Neuronal stem cell (in vitro differentiated cells): Measurements from ENCODE around the gene ANKH.
"Not testable (repeated sequence)": the region's sequence is repeated elsewhere in the genome, so short reads cannot be mapped to it uniquely, and the experiment has no call there.

ENCODE experiments used
- DNase-seq: peaks from one replicate; pipeline ENCODE4 v3.0.0-alpha.2; 2013; ENCODE audit warnings: low spot score
- H2AFZ ChIP-seq: one replicate; pipeline ENCODE4 v1.6.1; 2013; ENCODE audit warnings: mild to moderate bottlenecking, low read length, inconsistent platforms
- H2AK5ac ChIP-seq: 2 replicates; pipeline ENCODE4 v1.6.1; 2013; ENCODE audit warnings: low read depth, mild to moderate bottlenecking, inconsistent platforms, low read length, moderate library complexity, mixed read lengths
- H2BK120ac ChIP-seq: 2 replicates; pipeline ENCODE4 v1.6.1; 2013; ENCODE audit warnings: low read depth, mild to moderate bottlenecking, inconsistent platforms, low read length, moderate library complexity, mixed read lengths
- H2BK12ac ChIP-seq: one replicate; pipeline ENCODE4 v1.6.1; 2013; ENCODE audit warnings: low read length, inconsistent platforms
- H2BK15ac ChIP-seq: 2 replicates; pipeline ENCODE4 v1.6.1; 2013; ENCODE audit warnings: mild to moderate bottlenecking, low read length, inconsistent platforms, mixed read lengths
- H2BK5ac ChIP-seq: one replicate; pipeline ENCODE4 v1.6.1; 2013; ENCODE audit warnings: inconsistent platforms, mild to moderate bottlenecking, low read length, moderate library complexity
- H3K14ac ChIP-seq: one replicate; pipeline ENCODE4 v1.6.1; 2013; ENCODE audit warnings: low read length, inconsistent platforms
- H3K18ac ChIP-seq: 2 replicates; pipeline ENCODE4 v1.6.1; 2013; ENCODE audit warnings: low read length, inconsistent platforms
- H3K23ac ChIP-seq: 2 replicates; pipeline ENCODE4 v1.6.1; 2013; ENCODE audit warnings: low read depth, mild to moderate bottlenecking, mixed read lengths, low read length, inconsistent platforms; ENCODE audit not compliant: poor library complexity
- H3K27ac ChIP-seq: replicated peaks from 3 replicates; pipeline ENCODE4 v1.5.1; 2013; ENCODE audit warnings: low read length, inconsistent platforms
- H3K27me3 ChIP-seq, 3 experiments: 2 replicates each; pipeline ENCODE4 v1.6.1; 2013; ENCODE audit warnings: low read length in 3 of 3, mild to moderate bottlenecking in 2 of 3, inconsistent platforms in 1 of 3, low read depth in 1 of 3, mixed read lengths in 1 of 3, moderate library complexity in 1 of 3; ENCODE audit not compliant: control insufficient read depth in 3 of 3, insufficient read depth in 3 of 3
- H3K36me3 ChIP-seq, 2 donors: replicated peaks in 1 of 2; 2 replicates each; pipeline ENCODE4 v1.6.1; 2013; ENCODE audit warnings: low read length in 2 of 2; ENCODE audit not compliant: control insufficient read depth in 2 of 2, insufficient read depth in 2 of 2
- H3K4ac ChIP-seq: 2 replicates; pipeline ENCODE4 v1.6.1; 2013; ENCODE audit warnings: inconsistent platforms, mild to moderate bottlenecking, low read length, moderate library complexity
- H3K4me1 ChIP-seq, 2 donors: 1 replicate in 1 of 2; 2 replicates in 1 of 2; pipeline ENCODE4 v1.6.1; 2013; ENCODE audit warnings: low read length in 2 of 2, low read depth in 1 of 2; ENCODE audit not compliant: control insufficient read depth in 2 of 2, insufficient read depth in 1 of 2
- H3K4me2 ChIP-seq: one replicate; pipeline ENCODE4 v1.6.1; 2013; ENCODE audit warnings: mild to moderate bottlenecking, low read length, inconsistent platforms; ENCODE audit not compliant: insufficient read depth, poor library complexity, severe bottlenecking
- H3K4me3 ChIP-seq, 2 donors: 2 replicates each; pipeline ENCODE4 v1.5.1; 2013; ENCODE audit warnings: low read length in 2 of 2, mild to moderate bottlenecking in 2 of 2, inconsistent platforms in 1 of 2, moderate library complexity in 1 of 2
- H3K79me1 ChIP-seq: one replicate; pipeline ENCODE4 v1.6.1; 2013; ENCODE audit warnings: low read depth, mild to moderate bottlenecking, inconsistent platforms, low read length, moderate library complexity
- H3K9ac ChIP-seq: one replicate; pipeline ENCODE4 v1.6.1; 2013; ENCODE audit warnings: mild to moderate bottlenecking, low read depth, low read length, inconsistent platforms; ENCODE audit not compliant: poor library complexity
- H3K9me3 ChIP-seq, 2 donors: replicated peaks in 1 of 2; 2 replicates each; pipeline versions ENCODE3 to v1.6.1; 2013; ENCODE audit warnings: low read length in 2 of 2, mild to moderate bottlenecking in 2 of 2, inconsistent platforms in 1 of 2, low read depth in 1 of 2, mixed read lengths in 1 of 2, moderate library complexity in 1 of 2; ENCODE audit not compliant: control insufficient read depth in 2 of 2, insufficient read depth in 1 of 2
- H4K8ac ChIP-seq: one replicate; pipeline ENCODE4 v1.6.1; 2013; ENCODE audit warnings: low read depth, mild to moderate bottlenecking, inconsistent platforms, low read length, moderate library complexity
- H4K91ac ChIP-seq: one replicate; pipeline ENCODE4 v1.6.1; 2013; ENCODE audit warnings: low read length, low read depth, mild to moderate bottlenecking, inconsistent platforms; ENCODE audit not compliant: poor library complexity
- WGBS, 2 donors: extraction: QIAGEN DNeasy Blood & Tissue Kit; methylation state at CpG; one replicate each; pipeline ENCODE4 v1.1.7; 2013; ENCODE audit warnings: missing lambda C conversion rate in 2 of 2, mixed read lengths in 1 of 2; ENCODE audit not compliant: insufficient read length in 2 of 2, insufficient replicate concordance in 1 of 2; ENCODE audit errors: extremely low coverage in 2 of 2; 5-methylcytosine and 5-hydroxymethylcytosine counted together

Gene ANKH

DNA sequence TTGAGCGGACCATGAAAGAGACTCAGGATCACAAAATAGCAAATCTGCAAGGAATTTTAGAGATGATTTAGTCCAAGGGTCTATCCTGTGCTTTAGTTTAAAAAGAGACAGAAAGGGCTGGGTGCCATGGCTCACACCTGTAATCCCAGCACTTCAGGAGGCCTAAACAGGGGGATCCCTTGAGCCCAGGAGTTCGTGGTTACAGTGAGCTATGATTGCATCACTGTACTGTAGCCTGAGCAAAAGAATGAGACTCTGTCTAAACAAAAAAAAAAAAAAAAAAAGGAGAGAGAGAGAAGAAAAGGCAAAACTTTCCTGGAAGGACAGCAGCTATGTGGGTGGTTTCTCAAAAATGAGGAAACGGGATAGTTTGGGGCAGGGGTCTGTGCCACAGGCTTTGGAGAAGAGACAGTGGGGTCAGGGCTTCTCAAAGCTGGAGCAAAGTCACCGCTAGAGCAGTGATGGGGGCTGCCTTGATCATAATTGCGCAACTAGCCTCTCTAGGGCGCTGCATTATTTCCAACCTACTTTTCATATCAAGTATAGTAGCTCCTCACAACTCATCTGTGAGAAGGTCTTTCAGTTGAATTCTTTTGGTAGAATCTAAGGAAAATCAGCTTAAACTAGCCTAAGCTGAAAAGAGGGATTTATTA is 8.5 kb upstream of the ANKH start:
- no CpG with 5 or more reads among the region's 6 CpGs for WGBS, 2 donors
- no peak overlapping the region for H2BK12ac ChIP-seq
- H3K4me1 ChIP-seq, result peaks cover 0 to 3% of the 10 kb centered on the region in 2 donors
- H4K91ac ChIP-seq, result no peak overlapping the region
- no peaks in the 10 kb centered on the region for H3K27me3 ChIP-seq
- H3K18ac ChIP-seq, result no peak overlapping the region
- H2AK5ac ChIP-seq, result no peak overlapping the region
- H2BK5ac ChIP-seq, result no peak overlapping the region
- no peak overlapping the region for H2AFZ ChIP-seq
- H3K4ac ChIP-seq, result no peak overlapping the region
- H3K4me2 ChIP-seq, result no peak overlapping the region
- no peak overlapping the region for H3K23ac ChIP-seq
- DNase-seq, result no peak
- no peaks in the 10 kb centered on the region for H3K36me3 ChIP-seq
- no peaks in the 10 kb centered on the region for H3K9me3 ChIP-seq
- no peaks in the 10 kb centered on the region for H3K79me1 ChIP-seq
- H4K8ac ChIP-seq, result no peak overlapping the region
- H3K27ac ChIP-seq, result no peak overlapping the region
- H3K9ac ChIP-seq, result no peak overlapping the region
- H2BK15ac ChIP-seq, result no peak overlapping the region
- H3K4me3 ChIP-seq, result no peak overlapping the region
- no peak overlapping the region for H2BK120ac ChIP-seq
- no peak overlapping the region for H3K14ac ChIP-seq

DNA sequence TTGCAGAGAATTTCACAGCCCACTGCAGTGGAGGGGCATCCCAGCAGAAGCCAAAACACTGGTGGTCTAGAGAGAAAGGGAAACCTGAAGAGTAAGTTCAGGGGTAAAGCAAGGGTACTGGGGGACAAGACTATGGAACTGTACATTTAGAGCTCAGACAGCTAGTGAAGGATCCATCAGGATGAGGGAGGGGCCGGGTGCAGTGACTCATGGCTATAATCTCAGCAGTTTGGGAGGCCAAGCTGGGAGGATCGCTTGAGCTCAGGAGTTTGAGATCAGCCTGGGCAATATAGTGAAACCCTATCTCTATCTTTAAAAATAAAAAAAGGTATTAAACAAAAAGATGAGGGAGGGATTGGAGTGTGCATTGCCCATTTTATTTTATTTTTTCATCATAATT is 7.8 kb upstream of the ANKH start:
- Histone ChIP-seq H2BK5ac (no peak overlapping the region), H2AK5ac (no peak overlapping the region), H4K8ac (no peak overlapping the region), H3K4ac (no peak overlapping the region), H3K4me2 (no peak overlapping the region), H2BK120ac (no peak overlapping the region), H2BK15ac (no peak overlapping the region), H3K79me1 (no peaks in the 10 kb centered on the region), H4K91ac (no peak overlapping the region), H3K27me3 (no peaks in the 10 kb centered on the region), H3K4me1 (peaks cover 0 to 3% of the 10 kb centered on the region in 2 donors), H3K27ac (no peak overlapping the region), H3K9me3 (no peaks in the 10 kb centered on the region), H2BK12ac (no peak overlapping the region), H3K14ac (no peak overlapping the region), H3K36me3 (no peaks in the 10 kb centered on the region), H3K23ac (no peak overlapping the region), H2AFZ (no peak overlapping the region), H3K9ac (no peak overlapping the region), H3K18ac (no peak overlapping the region), H3K4me3 (no peak overlapping the region)
- no CpG with 5 or more reads among the region's 2 CpGs for WGBS, 2 donors
- no peak for DNase-seq

GRCh38 chr5:14878192-14878591 is 6.6 kb upstream of the ANKH start:
- not testable (repeated sequence) for H3K4me3 ChIP-seq, H3K9ac ChIP-seq, H3K9me3 ChIP-seq, H3K79me1 ChIP-seq, DNase-seq, H3K18ac ChIP-seq, H2BK12ac ChIP-seq, H3K4me1 ChIP-seq, H2BK120ac ChIP-seq, H2AFZ ChIP-seq, H2BK15ac ChIP-seq, H3K27ac ChIP-seq, H3K36me3 ChIP-seq, H3K4me2 ChIP-seq, H4K8ac ChIP-seq, H2AK5ac ChIP-seq, H3K4ac ChIP-seq, H2BK5ac ChIP-seq, H4K91ac ChIP-seq, H3K27me3 ChIP-seq, H3K23ac ChIP-seq, H3K14ac ChIP-seq
- WGBS, 2 donors, result no CpG with 5 or more reads among the region's 9 CpGs

GRCh38 chr5:14876095-14876494 is 4.5 kb upstream of the ANKH start:
- Histone ChIP-seq H2BK120ac (no peak overlapping the region), H3K14ac (no peak overlapping the region), H3K18ac (no peak overlapping the region), H3K27ac (no peak overlapping the region), H4K91ac (no peak overlapping the region), H3K4me1 (peaks cover 0 to 3% of the 10 kb centered on the region in 2 donors), H2BK15ac (no peak overlapping the region), H3K36me3 (no peaks in the 10 kb centered on the region), H3K4me3 (no peak overlapping the region), H3K79me1 (no peaks in the 10 kb centered on the region), H4K8ac (no peak overlapping the region), H2BK5ac (no peak overlapping the region), H2AFZ (no peak overlapping the region), H3K9me3 (no peaks in the 10 kb centered on the region), H2AK5ac (no peak overlapping the region), H3K4ac (no peak overlapping the region), H3K9ac (no peak overlapping the region), H3K4me2 (no peak overlapping the region), H2BK12ac (no peak overlapping the region), H3K23ac (no peak overlapping the region), H3K27me3 (peaks cover 0 to 15% (median 0%) of the 10 kb centered on the region in 3 experiments)
- DNase-seq, result no peak
- no CpG with 5 or more reads among the region's 5 CpGs for WGBS, 2 donors
